Measurements from ENCODE around the gene FBXL17.

Gene FBXL17

DNA sequence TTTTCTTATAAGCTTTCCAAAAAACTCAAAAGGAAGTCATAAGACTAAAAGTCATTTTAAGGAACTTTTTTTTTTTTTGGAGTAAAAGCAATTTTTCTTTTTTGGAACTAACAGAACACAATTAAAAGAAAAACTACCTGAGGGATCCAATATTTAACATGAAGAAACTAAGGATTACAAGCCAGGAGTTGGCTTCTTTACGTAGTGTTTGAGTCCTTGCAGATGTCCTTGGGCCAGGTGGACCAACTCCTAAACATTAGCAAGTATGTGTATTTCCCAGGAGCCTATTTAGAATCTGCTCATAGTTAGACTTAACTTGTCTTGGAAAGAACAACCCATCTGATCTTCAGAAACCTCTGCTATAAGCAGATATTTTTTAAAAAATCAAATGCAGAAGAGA lies 557.1 kb downstream of the FBXL17 start (continued):
- TF ChIP-seq, protein P1, sequence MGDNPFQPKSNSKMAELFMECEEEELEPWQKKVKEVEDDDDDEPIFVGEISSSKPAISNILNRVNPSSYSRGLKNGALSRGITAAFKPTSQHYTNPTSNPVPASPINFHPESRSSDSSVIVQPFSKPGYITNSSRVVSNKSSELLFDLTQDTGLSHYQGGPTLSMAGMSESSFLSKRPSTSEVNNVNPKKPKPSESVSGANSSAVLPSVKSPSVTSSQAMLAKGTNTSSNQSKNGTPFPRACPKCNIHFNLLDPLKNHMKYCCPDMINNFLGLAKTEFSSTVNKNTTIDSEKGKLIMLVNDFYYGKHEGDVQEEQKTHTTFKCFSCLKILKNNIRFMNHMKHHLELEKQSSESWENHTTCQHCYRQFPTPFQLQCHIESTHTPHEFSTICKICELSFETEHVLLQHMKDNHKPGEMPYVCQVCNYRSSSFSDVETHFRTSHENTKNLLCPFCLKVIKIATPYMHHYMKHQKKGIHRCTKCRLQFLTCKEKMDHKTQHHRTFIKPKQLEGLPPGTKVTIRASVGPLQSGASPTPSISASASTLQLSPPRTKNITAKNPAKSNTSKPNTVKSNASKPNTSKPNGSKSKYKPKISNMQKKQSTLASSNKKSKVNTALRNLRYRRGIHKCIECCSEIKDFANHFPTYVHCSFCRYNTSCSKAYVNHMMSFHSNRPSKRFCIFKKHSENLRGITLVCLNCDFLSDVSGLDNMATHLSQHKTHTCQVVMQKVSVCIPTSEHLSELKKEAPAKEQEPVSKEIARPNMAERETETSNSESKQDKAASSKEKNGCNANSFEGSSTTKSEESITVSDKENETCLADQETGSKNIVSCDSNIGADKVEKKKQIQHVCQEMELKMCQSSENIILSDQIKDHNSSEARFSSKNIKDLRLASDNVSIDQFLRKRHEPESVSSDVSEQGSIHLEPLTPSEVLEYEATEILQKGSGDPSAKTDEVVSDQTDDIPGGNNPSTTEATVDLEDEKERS (tag by site-specific recombination; IDR thresholded peaks at IDR 0.05): no peak
- TF ChIP-seq ZNF24 (tag by site-specific recombination; IDR thresholded peaks at IDR 0.05) (no peak), ZNF10 (tag by site-specific recombination; IDR thresholded peaks at IDR 0.05) (no peak)

DNA sequence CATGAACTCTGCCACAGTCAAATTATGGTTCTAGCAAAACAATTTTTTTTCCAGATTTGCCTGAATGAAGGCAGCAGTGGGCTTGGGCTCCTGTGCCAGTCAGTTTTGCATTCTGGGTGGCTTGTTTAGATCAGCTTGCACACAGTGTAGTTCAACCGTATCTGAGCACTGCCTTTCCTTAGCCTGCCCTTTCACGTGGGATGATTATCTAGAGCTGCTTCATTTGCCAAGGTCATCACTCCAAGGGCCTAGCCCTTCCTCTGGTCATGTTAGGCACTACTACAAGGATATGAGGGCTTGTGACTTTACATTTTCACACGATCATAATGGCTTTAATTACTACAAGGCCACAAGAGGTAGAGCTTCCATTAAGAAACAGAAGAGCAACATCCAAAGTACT lies 560.6 kb downstream of the FBXL17 start:
- H3K36me3 ChIP-seq (ENCODE audit: control insufficient read depth in 2 of 2, insufficient read depth in 1 of 2, low read length in 2 of 2): no peaks in the 10 kb centered on the region

More for the DNA sequence above, 560.6 kb downstream of the FBXL17 start:
- Histone ChIP-seq H3K9me3 (ENCODE audit: control insufficient read depth, insufficient read depth, low read depth, low read length) (no peaks in the 10 kb centered on the region), H3K27ac (ENCODE audit: extremely low read depth, low read depth, low read length) (no peak overlapping the region), H3K4me1 (ENCODE audit: control insufficient read depth, insufficient read depth, low read length) (no peaks in the 10 kb centered on the region), H3K4me3 (ENCODE audit: low read depth, low read length) (no peak overlapping the region)
- TF ChIP-seq, protein P2, sequence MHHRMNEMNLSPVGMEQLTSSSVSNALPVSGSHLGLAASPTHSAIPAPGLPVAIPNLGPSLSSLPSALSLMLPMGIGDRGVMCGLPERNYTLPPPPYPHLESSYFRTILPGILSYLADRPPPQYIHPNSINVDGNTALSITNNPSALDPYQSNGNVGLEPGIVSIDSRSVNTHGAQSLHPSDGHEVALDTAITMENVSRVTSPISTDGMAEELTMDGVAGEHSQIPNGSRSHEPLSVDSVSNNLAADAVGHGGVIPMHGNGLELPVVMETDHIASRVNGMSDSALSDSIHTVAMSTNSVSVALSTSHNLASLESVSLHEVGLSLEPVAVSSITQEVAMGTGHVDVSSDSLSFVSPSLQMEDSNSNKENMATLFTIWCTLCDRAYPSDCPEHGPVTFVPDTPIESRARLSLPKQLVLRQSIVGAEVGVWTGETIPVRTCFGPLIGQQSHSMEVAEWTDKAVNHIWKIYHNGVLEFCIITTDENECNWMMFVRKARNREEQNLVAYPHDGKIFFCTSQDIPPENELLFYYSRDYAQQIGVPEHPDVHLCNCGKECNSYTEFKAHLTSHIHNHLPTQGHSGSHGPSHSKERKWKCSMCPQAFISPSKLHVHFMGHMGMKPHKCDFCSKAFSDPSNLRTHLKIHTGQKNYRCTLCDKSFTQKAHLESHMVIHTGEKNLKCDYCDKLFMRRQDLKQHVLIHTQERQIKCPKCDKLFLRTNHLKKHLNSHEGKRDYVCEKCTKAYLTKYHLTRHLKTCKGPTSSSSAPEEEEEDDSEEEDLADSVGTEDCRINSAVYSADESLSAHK (tag by site-specific recombination; IDR thresholded peaks at IDR 0.05): no peak
- TF ChIP-seq, protein P3, sequence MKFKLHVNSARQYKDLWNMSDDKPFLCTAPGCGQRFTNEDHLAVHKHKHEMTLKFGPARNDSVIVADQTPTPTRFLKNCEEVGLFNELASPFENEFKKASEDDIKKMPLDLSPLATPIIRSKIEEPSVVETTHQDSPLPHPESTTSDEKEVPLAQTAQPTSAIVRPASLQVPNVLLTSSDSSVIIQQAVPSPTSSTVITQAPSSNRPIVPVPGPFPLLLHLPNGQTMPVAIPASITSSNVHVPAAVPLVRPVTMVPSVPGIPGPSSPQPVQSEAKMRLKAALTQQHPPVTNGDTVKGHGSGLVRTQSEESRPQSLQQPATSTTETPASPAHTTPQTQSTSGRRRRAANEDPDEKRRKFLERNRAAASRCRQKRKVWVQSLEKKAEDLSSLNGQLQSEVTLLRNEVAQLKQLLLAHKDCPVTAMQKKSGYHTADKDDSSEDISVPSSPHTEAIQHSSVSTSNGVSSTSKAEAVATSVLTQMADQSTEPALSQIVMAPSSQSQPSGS (tag by site-specific recombination; IDR thresholded peaks at IDR 0.05; ENCODE audit: low read depth): no peak
- TF ChIP-seq ZNF701 (tag by site-specific recombination; IDR thresholded peaks at IDR 0.05) (no peak), ZNF48 (tag by site-specific recombination; IDR thresholded peaks at IDR 0.05) (no peak), ZNF2 (tag by site-specific recombination; IDR thresholded peaks at IDR 0.05) (no peak), ZNF561 (tag by site-specific recombination; IDR thresholded peaks at IDR 0.05; ENCODE audit: borderline replicate concordance) (no peak), KLF8 (tag by site-specific recombination; IDR thresholded peaks at IDR 0.05) (no peak)
- TF ChIP-seq, protein P1 (tag by site-specific recombination; IDR thresholded peaks at IDR 0.05): no peak
- TF ChIP-seq, protein P4, sequence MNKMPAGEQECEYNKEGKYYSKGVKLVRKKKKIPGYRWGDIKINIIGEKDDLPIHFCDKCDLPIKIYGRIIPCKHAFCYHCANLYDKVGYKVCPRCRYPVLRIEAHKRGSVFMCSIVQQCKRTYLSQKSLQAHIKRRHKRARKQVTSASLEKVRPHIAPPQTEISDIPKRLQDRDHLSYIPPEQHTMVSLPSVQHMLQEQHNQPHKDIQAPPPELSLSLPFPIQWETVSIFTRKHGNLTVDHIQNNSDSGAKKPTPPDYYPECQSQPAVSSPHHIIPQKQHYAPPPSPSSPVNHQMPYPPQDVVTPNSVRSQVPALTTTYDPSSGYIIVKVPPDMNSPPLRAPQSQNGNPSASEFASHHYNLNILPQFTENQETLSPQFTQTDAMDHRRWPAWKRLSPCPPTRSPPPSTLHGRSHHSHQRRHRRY (tag by site-specific recombination; IDR thresholded peaks at IDR 0.05): no peak
- ChIA-PET CTCF (no interaction called here), POLR2A (no interaction called here)
